GM19328 (cell line): Measurements from ENCODE around the gene FTCD.
"Not testable (repeated sequence)": the region's sequence is repeated elsewhere in the genome, so short reads cannot be mapped to it uniquely, and the experiment has no call there.

ENCODE experiments used
- ATAC-seq: cut with Tn5 transposase; IDR thresholded peaks from one replicate; pipeline ENCODE4 v1.9.1; 2021; ENCODE audit warnings: mild to moderate bottlenecking, moderate library complexity; ENCODE audit not compliant: unreplicated experiment

The FTCD gene

DNA sequence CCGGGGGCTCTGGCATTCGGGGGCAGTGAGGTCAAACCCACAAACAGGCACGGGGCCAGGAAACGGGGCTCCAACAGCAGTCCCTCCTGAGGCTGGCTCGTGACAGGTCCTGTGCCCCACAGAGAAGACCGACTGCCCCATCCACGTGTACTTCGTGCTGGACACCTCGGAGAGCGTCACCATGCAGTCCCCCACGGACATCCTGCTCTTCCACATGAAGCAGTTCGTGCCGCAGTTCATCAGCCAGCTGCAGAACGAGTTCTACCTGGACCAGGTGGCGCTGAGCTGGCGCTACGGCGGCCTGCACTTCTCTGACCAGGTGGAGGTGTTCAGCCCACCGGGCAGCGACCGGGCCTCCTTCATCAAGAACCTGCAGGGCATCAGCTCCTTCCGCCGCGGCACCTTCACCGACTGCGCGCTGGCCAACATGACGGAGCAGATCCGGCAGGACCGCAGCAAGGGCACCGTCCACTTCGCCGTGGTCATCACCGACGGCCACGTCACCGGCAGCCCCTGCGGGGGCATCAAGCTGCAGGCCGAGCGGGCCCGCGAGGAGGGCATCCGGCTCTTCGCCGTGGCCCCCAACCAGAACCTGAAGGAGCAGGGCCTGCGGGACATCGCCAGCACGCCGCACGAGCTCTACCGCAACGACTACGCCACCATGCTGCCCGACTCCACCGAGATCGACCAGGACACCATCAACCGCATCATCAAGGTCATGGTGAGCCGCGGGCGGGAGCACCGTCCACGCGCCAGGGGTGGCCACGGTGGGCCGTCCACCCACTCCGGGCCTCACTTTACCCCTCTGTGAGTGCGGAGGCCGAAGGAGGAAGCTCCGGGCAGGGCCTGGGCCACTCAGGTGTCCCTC, 43.3 kb downstream of the FTCD start:
- ATAC-seq = no peak

DNA sequence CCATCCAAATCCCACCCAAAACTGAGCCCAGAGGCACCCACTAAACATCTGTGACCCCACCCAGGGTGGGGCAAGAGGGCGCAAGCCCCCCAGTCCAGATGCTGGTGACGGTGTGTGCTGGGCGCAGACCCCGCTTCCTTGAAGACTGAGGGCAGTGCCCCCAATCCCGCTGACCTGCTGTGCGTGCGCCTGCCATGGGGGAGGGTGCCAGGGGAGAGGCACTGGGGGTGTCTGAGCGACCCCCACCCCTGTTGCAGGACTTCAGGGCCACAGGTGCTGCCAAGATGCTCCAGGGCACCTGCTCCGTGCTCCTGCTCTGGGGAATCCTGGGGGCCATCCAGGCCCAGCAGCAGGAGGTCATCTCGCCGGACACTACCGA, 44.2 kb downstream of the FTCD start:
- ATAC-seq = no peak

DNA sequence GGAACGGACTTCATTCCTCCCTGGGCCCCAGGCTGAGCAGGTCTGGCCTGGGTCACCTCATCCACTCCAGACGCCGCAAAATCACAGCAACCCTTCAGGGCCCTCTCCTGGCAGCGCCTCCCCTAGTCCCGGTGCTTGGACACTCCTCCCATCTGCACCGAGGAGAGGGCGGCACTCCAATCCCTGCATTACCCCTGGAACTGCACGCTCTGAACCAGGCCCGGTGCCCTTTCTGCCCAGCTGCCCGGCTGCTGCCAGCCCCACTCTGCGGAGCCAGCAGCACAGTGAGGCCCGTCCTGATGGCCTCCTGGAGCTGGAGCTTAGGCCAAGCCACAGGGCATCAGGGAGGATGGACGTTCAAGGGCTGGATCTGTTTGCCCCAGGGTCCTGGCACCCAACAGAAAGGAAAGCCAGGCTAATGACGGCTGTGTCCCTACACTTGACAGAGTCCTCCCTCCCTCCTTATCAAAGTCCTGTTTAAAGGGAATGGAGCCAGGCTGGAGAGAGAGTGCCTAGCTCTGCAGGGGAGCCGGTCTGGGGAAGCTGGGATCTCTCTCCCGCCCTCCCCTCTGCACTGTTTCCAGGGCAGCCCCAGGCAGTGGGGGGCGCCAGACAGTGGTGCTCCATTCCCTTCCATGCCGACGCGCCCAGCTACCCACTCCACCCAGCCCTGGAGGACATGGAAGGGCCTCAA, 44.7 kb downstream of the FTCD start:
- ATAC-seq = no peak

GRCh38 chr21:46109313-46110221, 45.8 kb downstream of the FTCD start:
- no peak for ATAC-seq

DNA sequence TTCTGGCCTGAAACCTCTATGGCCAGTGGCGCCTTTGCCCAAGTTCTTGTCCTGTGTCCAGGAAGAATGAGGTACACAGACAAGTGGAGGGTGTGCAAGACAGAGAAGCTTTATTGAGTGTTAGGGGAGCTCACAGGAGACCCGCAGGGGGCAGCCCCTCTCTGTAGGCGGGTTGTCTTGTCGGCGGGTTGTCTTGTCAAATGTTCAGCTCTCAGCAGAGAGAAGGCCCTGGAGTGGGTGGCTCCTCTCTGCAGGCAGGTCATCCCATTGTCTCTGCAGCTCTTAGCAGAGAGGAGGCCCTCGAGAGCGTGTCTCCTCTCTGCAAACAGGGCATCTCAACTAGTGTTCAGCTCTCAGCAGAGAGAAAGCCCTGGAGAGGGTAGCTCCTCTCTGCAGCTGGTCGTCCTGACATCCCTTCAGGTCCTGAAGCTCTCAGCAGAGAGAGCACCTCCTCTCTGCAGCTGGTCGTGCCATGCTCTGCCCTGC, 46.5 kb downstream of the FTCD start:
- ATAC-seq = no peak

GRCh38 chr21:46107376-46107775, 48.0 kb downstream of the FTCD start:
- ATAC-seq = not testable (repeated sequence)

DNA sequence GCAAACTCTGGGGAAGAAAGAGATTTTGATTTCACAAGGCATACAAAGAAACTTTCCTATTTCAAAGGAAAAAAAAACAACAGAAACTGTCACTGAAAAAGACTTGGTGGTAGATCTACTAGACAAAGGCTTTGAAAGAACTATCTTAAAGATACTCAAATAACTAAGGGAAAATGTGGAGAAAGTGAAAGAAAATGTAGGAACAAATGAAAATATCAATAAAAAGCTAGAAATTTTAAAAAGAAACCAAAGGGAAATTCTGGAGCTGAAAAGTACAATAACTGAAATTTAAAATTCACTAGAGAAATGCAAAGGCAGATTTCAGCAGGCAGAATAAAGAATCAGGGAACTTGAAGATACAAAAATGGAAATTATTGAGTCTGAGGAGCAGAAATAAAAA, 51.3 kb downstream of the FTCD start:
- no peak for ATAC-seq

DNA sequence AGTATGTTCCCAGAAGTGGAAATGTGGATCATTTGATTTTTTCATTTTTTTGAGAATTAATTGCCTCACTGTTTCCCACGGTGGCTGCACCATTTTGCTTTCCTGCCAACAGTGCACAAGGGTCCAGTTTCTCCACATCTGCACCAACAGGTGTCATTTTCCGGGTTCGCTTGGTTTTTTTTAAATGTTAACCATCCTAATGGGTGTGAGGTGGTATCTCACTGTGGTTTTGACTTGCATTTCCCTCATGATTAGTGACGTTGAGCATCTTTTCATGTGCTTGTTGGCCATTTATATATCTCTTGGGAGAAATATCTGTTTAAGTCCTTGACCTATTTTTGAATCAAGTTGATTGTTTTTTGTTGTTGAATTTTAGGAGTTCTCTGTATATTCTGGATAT, 54.5 kb downstream of the FTCD start:
- ATAC-seq = no peak

DNA sequence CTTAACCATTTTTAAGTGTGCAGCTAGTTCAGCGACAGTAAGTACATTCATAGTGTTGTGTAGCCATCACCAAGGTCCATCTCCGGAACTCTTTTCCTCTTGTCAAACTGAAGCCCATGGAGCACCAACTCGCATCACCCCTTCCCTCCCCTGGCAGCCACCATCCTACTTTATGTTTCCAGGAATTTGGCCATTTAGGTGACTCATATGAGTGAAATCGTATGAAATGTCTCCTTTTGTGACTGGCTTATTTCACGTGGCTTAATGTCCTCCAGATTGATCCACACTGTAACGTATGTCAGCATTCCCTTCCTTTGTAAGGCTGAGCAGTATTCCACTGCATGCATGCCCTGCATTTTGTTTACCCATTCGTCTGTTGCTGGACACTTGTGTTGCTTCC, 55.0 kb downstream of the FTCD start:
- ATAC-seq = no peak

DNA sequence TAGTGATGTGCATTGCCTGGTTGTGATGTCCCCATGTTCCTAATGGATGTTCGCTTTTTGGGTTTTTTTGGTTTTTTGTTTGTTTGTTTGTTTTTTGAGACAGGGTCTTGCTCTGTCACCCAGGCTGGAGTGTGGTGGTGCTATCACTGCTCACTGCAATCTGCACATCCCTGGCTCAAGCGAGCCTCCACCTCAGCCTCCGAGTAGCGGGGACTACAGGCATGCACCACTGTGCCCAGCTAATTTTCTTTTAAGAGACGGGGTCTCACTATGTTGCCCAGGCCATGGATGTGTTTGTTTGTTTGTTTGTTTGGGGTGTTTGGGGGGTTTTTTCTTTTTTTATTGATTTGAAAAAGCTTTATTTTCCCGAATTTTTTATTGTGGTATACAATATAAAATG, 55.4 kb downstream of the FTCD start:
- ATAC-seq = no peak

- no peak for ATAC-seq
Measured at GRCh38 chr21:46099476-46099875, 55.9 kb downstream of the FTCD start.

DNA sequence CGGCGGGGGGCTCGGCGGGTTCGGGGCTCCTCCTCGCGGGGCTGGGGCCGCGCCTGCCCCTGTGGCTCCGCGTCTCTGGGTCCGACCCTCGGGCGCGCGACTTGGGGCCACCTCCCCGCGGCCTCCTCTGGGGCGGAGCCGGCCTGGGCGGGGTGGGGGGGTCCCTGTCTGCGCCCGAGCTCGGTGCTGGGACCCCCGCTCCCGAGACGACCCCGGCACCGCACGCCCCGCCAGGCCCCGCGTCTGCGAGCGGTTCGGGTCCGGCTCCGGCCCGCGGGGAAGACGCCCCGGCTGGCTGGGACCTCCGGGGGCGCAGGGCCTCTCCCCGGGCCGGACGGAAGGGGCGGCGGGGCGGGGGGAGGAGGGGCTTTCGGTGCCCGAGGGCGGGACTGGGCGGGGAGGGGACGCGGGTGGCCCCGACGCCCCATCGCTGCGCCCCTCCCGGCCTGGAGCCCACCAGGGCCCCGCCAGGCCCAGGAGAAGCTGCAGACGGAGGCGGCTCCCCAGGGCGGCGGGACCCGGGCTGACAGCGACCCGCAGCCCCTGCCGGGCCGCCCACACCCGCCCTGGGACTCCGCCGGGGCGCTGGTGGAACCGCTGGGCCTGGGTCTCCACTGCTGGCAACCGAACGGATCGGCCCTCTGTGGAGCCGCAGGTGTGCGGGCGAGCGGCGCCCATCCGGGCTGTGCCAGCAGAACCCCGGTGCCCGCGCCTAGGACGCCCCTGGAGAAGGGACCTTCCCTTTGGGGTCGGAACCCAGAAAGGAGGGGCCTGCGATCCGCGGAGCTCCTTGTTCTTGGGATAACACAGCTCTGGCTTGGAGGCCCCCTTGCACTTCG, 56.9 kb downstream of the FTCD start:
- ATAC-seq = no peak

GRCh38 chr21:46097336-46098293, 57.8 kb downstream of the FTCD start, which contains the start of gene COL6A2:
COL6A2 (plus strand) TSS chr21:46098112.
- ATAC-seq = no peak

- ATAC-seq = no peak
Measured at GRCh38 chr21:46096596-46097335, 58.6 kb downstream of the FTCD start.

DNA sequence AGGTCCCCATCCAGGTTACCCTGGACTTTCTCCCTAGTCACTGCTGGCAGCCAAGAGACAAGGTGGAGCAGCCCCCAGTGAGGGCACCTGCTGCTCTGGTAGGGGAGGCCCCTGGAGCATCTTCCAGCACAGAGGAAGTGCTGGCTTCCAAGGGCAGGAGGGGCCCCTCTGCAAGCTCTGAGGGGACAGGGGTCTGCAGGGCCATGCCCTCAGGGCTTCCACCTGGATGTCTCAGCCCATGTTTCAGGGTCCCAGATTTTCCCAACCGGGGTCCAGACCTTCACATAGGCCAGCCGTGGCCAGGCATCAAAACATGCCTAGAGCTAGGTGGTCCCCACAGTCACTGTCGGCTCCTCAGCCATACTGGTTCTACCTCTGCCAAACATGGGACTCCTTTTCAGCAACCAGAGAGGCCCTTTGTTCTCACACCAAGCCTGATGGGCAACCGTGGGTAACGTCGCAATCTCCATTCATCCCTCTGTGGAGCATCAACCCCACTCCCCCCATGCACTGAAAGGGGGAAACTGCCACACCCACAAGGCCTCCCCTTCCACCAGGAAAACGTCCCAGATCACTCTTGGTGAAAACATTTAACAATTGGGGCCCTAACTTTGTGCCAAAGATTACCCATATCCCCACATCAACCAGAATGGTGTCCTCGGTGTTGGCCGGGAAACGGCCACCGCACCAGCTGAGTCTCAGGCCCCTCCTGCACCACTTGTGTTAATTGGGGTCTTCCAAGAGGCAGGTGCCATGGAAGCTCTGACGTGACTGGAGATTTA, 59.4 kb downstream of the FTCD start:
- ATAC-seq = no peak

DNA sequence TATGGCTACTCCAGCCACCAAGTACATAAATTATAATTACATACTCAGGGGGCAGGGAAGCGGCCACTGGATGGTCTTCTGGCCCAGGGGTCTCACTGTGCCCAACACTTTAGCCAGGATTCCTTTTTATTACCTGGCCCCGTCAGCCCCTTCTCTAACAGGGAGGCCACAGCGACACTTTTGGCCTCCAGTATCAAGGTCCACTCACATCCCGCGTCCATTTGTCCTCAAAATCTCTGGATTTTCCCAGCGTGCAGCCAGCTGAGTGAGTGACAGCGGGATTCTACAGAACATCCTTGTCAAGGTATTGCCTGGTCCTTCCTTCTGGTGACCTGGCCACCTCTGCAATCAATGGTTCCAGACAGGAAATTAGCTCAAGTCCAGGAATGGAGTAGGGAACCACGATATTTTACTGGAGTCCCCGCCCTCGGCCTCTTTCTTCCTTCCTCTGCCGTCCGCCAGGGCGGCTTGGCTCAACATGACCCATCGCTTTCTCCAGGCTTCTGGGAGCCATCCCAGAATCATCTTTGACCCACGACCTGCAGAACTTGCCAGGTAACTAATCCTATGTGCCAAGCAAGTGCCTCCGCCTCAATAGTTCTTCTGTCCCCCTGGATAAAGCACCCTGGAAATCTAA, 60.2 kb downstream of the FTCD start:
- no peak for ATAC-seq

GRCh38 chr21:46094401-46095082, 60.8 kb downstream of the FTCD start:
- no peak for ATAC-seq
